GM19238 (cell line): ENCODE data around the gene ZC3H7A.

ENCODE experiments used
- DNase-seq: peaks from one replicate; pipeline ENCODE4 v3.0.0; 2011; ENCODE audit warnings: low spot score; ENCODE audit not compliant: insufficient read length

The ZC3H7A gene

DNA sequence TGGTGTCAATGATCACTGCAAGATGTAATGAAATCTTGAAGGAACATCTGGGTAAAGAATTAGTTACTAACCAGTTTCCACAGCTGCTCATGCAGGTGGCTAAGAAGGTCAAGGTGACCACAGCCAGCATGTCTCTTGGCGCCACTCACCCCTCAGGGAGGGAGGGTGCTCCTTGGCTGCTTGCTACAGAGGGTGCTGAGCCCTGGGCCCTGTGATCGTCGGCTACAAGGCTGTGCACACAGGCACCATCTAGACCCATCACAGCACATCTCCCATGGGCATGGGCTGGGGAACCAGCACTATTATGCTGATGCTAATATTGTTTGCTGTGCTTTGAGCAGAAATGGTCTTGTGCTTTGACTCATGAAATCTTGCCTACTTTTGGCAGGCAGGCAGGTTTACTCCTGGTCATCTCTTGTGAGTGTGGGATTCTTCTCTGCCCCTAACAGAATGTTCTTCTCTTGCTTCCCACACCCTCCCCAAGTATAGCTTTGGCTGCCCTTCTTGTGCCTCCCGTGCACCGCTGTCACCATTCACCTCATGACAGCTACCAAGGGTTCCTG, 90.8 kb downstream of the ZC3H7A start:
- peak; percentile 30 for DNase-seq

DNA sequence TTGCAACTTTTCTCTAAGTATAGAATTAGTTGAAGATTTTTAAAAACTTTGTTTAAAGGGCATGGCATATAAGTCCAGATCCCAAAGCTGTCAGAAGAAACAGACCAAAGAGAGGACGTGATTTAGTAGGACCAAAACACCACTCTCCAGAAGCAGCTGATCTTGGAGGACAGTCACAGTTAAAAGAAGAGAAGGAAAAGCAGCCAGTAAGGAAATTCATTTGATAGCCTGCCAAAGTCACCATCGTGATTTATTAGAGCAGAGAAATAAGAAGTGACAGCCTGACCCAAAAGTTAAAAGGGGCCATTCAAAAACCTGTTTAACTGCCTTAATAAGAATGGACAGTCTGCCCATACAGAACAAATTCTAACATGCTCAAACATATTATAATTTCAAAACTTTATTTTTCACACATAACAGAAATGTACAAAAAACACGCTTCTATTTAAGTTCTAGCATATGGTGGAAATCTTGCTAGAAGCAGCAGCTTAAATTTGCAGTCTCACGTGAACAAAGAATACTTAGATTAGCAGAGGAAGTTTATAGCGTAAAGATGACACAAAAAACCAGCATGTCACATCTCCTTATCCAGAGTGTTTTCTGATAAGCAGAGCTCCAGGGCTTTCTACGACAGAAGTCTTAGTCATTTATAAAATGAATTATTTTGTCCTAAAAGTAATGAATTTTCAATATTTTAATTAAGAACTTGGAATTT, 91.6 kb downstream of the ZC3H7A start:
- DNase-seq = no peak
